ENCODE data around the gene PLXNB2.

The PLXNB2 gene

DNA sequence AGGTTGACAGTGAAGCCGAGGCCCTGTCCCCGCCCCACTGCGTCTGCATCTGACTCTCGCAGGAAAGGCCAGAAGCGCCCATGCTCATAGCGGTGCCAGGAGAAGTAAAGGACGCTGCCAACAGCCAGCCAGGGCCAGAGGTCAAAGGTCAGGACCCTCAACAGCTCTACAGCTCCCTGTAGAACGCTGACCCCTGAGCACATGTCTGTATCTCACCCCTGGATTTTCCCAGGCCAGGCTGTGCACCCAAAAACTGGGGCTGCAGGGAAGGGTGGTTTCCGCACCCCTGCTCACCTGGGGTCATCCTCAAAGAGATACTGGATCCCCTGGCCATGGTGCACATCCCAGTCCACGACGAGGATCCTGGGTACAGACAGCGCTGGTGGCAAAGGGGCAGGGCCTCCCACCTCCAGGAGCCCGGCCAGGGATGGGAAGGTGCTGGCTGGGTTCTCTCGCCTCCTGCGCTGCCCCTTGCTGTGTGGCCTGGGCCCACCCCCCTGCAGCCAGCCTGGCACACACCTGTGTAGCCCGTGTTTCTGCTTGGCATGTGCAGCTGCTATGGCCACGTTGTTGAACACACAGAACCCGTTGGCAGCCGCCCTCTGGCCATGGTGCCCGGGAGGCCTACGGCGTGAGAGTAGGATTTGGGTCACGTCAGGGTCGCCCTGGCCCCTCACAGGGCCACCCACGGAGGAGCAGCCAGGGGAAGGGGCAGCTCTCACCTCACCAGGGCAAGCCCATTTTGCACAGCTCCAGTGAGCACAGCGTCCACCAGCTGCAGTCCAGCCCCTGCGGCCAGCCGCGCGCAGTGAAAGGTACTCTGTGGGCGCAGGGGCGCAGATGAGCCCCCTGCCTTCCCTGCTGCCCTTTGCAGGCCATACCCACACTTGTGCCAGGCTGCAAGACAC is 57.9 kb downstream of the PLXNB2 start:
- DNase-seq, result no peak

DNA sequence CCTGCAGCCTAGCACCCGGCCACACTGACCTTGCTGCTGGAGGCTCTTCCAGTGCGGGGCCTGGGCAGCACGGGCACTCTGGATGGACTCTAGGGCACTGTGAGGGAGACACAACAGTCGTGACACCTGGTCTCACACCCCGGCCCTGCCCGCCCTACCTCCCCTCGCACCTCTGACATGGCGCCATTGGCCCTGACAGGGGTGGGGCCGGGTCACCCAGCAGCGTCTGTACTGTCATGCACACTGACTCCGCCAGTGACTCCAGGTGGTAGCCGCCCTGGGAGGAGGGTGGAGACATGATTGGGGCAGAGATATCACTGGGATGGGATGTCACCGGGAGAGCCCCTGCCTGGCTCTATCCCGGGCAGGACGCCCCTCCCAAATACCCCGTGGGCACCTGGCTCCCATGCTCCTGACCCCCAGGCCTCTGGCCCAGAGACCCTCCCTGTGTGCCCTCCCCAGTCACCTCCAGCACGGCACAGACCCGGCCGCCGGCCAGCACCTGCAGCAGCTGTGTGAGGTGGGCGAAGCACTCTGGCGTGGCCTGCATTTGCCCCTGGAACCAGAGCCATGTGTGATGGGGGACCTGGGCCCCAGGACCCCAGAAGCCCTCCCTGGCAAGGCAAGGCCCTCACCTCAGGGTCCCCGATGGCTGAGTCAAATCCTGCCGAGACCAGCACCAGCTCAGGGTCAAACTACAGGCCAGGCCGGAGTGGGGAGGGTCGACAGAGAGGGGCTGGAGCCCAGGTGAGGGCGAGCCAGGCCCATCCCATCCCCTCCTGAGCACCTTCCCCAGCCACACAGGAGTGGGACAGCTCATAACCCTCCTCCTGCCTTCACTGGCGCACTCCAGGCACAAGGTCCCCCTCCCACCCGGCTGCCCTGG is 59.0 kb downstream of the PLXNB2 start:
- DNase-seq, result no peak

DNA sequence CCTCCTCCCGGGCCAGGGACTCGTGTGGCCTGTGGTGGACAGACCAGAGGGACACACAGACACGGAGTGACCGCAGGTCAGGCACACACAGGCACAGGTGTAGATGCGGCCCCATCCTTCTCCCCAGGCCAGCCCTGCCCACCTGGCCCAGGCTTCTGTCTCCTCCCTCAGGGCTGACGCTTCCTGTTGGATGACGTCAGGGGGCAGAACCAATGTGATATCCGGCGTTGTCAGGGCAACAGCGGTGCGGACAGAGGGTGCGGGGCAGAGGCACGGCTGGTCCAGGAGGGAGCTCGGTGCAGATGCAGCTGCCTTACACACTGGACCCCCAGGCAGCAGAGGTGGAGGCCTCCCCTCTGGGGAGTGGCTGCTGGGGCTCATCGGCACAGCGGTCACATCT is 59.7 kb downstream of the PLXNB2 start:
- peak; percentile 25 for DNase-seq

DNA sequence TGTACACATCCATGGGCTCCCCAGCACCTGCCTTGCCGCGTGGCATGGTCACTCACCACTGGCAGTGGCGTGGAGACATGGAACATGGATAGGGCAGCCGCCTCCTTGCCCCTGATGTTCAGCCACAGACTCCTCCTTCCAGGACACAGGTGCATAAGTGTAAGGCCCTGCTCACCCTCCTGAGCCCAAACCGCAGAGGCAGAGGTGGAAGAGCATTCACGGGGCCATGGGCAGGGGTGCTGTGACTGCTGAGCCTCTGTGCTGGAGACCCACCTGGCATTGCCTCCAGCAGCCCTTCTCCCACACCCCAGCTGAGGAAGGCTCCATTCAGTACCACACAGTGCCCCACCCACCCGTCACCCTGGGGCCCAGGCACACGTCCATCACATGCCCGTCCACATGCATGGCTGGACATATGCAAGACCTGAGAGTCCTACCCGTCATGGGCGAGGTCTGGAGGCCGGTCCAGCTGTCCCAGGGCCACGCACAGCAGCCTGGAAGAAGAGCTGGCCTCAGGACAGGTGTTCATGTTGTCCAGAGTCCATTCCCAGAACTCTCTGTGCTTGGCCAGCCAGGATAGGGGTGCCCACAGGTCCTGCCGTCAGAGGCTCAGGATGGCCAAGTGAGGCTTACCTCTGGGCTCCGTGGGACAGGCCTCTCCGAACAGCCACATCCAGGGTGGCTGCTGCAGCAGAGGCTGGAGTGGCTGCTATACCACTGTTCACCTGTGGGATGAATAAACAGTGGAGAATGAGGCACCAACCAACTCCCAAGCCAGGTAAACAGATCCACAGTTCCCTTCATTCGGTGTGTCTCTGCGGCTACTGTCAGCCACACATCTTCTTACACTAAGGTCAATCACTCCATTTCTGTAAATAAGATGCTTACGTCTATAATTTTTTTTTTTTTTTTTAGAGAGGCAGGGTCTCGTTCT is 60.9 kb downstream of the PLXNB2 start:
- DNase-seq, result no peak

DNA sequence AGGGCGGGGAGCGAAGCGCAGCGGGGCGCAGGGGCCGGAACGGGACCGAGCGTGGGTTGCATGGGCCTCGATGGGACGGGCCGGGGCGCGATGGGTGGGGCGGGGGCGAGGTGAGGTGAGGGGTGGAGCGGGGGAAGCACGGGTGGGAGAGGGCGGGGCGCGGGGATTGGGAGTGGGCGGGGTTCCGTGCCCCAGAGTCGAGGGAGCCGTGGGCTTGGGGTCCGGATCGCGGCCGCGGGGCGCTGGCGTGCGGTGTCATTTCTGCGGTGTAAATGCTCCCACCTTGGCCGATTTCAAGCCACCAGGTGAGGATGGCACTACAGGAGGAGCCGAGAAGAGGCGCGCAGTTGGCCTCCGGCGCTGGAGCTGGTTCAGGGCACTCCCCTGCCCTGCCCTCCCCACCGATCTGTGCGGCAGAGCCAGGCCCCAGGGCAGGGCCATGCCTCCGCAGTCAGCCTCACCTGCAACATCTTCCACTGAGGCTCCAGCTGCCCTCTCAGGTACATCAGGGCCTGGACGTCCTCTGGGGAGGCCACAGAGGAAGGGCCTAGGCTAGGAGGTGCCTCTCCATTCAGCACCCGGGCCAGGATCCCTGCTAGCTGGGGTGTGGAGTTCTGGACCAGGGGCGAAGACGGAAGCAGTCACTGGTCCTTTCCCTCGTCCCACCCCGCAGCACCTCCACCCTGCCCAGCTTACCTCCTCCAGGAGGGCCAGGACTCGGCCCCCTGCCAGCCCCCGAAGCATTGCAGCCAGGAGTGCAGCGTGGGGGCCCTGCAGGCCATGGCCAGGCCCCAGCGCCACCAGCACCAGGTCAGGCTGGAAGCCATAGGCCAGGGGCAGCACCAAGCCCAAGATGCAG is 62.0 kb downstream of the PLXNB2 start:
- DNase-seq, result no peak

DNA sequence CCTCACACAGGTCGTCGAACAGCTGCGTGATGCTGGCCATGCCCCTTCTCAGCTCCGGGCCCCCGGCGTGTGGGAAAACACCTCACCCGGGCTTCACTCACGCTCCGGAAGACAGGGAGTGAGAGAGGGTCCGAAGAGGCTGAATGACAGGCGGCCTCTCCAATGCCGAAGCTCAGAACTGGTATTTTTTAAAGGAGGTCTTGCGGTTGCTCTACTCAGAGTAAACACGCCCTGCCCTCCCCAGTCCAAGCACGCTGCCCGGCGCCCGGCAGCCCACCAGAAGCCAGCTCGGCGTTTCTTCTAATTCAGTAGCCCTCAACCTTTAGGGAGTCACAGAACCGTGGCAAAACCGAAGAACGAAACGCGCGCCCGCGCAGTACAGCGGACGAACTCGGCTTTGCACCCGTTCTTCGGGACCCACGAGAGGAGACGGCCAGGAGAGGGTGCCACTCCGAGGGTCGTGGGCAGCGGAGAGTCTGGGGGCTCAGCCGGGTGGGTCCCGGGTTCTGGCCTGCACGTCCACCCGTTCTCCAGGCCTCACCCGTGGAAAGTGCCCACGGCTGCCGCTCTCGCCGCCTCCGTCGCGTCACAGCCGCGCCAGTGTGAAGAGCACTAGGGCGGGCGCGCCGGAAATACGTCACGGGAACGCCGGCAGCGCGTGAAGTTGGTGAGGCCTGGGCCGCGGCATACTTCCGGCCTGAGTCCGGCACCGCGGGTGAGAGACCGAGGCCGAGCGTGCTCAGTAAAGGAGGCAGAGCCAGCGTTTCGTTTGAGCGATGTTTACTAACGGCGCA is 62.8 kb downstream of the PLXNB2 start, which contains the start of gene TUBGCP6:
Gene TUBGCP6 (minus strand): TSS at position 604 of the 794 bp plus-strand sequence. CDS start 564 bp downstream, at position 40.
- DNase-seq, result peak; percentile 68

DNA sequence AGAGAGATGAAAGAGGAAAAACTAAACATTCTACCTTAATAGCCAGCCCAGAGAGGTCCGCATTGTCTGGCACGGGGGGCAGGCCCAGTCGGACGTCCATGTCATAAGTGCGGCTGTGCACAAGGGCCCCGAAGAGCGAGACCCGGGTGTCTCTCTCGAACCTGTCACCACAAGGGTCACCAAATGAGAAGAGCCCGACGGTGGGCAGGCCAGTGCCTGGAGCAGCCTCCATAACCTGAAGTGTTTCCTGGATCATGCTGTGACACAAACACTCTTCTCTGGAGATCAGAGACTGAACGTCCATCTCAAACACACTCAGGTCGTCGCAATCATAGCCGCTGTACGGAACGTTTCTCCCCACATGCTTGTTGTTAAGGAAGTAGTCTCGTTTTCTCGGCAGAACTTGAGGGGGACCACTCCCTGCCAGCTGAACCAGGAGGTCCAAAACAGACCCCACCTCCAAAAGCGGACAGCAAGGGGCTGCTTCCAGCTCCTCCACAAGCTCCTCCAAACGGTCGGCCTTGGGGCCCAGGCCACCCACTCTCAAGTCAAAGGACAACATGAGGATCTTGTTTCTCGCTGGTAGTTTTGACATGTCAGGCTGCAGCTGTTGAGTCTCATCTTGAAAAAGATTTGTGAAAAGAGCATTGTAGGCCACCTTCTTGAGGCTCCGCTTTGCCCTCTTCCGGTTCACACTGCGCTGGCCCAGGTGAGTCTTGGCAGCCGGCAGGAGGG is 63.6 kb downstream of the PLXNB2 start:
- no peak for DNase-seq

DNA sequence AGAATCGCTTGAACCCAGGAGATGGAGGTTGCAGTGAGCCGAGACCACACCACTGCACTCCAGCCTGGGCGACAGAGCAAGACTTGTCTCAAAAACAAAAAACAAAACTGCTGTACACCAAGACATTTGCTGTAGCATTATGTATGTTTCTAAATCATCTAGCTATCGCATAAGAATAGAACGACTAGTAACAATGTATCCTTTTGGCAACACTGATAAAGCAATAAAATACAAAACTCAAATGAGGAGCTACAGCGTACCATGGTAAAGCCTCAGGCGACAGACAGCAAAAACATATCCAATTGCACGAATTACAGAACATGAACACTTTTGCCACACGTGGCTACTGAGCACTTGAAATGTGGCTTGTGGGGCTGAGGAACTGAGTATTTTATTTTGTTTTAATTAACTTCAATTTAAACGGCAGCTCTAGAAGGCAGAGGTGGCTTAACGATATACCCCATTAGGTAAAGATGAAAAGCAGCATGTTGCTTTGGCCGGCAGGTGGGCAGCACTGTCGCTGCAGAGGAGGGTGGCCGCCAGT is 65.0 kb downstream of the PLXNB2 start:
- DNase-seq, result no peak

DNA sequence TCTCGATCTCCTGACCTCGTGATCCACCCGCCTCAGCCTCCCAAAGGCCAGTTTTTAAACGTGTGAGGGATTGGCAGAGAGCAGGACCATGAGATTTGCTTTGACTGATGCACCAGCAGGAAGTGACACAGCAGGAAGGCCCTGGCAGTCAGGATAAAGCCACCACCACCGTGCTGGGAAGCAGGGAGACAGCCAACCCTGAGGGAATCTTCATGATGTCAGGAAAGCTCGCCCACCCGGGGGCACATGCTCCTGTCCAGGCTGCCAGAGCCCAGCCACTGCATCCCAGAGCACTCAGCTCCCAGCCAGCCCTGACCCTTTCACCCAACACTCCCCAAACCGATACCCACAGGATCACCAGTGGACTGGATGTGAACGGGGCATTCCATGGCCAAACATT is 68.7 kb downstream of the PLXNB2 start:
- DNase-seq, result no peak

DNA sequence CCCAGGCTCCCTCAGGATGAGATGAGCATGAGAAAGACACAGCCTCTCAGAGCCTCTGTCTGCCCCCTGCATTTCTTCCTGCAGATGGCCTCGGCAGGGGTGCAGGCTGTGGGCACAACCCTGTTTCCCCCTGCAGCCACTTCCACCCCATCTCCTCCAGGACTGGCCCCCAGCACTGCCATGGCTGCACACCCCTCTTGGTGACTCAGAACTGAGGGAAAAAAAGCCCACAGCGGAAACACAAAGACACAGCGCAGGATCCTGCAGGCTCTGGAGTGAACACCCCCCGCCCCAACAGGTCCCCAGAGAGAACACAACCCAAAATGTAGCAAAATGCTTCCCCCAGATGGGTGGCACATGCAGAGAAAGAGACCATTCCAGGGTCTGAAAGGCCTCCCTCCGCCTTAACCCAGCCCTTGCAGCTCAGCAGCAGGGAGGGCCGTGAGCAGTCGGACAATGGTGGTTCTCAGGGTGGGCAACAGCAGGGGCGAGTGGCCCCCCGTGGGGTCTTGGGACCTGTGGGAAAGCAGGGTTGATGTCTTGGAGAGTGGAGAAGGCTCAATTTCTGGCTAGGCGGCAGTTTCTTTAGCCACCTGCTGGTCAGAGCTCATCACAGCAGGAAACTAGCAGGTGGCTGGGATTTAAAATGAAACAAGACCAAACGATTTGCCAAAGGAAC is 70.6 kb downstream of the PLXNB2 start:
- DNase-seq, result no peak

DNA sequence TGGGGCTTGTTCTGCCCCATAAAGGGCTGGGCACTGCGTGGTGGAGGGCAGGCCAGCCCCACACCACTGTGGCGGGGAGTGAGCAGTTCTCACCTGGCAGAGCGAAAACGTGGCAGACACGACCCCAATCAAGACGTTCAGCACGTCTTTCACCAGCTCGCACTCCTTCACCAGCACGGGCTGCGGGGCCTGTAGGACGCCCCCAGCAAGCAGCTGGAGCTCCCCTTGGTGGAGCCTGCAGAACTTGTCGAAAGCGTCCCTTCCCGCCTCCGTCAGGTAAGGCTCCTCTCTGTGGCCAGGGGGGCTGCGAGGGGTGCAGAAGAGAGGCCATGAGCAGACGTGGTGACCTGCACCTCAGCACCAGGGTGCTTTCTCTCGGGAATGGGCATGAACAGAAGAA is 74.2 kb downstream of the PLXNB2 start:
- no peak for DNase-seq

DNA sequence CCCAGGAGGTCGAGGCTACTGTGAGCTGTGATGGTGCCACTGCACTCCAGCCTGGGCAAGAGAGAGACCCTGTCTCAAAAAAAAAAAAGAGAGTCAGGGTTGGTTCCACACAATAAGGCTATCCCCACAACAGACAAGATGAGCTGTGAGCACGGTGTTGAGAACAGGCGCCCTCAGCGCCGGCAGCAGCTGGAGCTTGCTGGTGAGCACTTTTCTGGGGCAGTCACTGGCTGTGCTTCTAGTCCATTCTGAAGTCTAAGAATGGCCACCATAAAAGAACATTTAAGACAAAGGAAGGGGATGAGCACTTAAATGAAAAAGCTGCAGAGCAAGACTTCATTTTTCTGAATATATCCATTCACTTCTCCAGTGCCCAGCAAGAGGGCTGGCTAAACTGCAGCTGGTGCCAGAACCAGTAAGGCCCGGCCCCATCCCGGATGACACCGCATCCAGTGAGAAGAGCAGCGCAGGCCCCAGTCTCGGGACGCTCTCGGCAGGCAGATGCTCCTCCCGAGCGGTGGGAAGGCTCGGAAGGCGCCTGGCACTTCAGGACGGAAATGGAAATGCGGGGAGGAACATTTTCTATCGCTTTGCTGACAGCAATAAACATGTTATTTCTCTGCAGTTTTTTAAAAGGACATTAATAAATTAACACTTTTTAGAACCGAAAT is 74.8 kb downstream of the PLXNB2 start:
- no peak for DNase-seq

DNA sequence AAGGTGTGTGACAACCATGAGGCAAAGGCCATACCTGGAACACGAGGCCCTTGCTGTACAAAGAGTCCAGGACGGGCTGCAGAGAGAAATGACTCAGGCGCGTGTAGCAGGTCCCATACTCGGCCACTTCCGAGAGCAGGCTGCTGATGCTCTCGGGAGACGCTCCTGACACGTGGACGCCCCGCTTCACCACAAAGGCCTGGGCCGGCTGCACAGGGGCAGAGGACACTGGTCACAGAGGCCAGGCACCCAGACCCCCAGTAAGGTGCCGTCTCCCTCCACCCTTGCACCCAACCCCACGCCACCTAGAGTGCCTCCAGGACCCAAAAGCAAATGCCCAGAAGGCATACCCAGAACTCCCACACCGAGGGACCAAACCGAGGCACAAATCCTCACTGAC is 78.1 kb downstream of the PLXNB2 start:
- no peak for DNase-seq

DNA sequence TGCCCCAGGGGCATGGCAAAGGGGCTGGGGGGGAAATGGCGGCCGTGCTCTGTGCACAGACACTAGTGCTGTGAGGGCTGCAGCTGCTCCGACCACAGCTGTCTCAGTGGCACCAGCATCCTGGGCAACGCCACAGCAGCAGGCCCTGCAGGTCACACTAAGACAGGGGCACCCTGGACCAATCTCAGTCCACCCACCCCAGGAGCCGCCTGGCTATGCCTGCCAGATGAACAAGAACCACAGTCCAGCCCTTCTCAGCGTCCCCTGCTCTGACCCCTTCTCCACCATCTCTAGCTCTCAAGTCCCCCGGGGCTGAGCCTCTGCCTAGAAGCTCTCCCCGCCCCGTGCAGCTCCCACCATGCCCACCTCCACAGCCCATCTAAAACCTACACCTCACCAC is 79.1 kb downstream of the PLXNB2 start:
- no peak for DNase-seq

DNA sequence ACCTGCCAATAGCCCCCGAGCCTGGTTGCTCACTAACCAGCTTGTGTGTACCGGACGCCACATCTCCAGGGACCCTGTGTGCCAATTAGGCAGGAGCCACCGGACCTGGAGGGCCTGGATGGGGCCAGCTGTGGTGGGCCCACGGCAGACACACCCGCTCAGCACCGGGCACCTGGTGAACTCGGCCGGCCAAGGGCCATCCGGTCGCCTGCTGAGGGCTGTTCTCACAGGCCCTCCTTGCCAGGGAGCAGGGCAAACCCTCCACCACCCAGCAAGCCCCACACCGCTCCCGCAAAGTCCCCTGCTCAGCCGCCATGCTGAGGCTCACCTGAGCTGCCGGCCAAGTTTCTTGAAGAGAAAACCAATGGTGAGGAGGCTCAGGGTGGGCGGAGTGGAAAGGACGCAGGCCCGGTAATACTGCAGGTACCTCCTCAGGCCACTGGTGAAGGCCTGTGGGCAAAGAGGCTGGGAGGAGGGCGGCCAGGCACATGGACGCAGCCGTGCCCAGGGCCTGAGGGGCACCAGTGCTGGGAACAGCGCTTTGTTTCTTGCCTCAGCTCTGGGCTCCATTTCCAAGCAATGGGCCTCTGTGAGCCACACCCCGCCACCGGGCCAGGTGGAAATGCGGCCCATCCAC is 79.7 kb downstream of the PLXNB2 start:
- DNase-seq, result no peak

DNA sequence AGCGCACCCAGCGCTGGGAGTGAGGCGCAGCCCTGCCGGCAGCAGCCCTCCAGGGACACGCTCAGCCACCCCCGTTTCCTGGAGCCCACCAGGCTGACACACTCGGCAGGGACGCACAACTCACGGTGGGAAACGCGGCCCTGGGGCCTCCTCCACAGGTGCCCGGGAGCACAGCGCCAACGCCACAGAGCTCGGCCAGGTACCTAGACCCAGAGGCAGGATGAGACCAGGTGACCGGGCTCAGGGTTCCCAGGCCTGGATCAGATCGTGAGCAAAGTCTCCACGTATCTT is 80.6 kb downstream of the PLXNB2 start:
- DNase-seq, result no peak

DNA sequence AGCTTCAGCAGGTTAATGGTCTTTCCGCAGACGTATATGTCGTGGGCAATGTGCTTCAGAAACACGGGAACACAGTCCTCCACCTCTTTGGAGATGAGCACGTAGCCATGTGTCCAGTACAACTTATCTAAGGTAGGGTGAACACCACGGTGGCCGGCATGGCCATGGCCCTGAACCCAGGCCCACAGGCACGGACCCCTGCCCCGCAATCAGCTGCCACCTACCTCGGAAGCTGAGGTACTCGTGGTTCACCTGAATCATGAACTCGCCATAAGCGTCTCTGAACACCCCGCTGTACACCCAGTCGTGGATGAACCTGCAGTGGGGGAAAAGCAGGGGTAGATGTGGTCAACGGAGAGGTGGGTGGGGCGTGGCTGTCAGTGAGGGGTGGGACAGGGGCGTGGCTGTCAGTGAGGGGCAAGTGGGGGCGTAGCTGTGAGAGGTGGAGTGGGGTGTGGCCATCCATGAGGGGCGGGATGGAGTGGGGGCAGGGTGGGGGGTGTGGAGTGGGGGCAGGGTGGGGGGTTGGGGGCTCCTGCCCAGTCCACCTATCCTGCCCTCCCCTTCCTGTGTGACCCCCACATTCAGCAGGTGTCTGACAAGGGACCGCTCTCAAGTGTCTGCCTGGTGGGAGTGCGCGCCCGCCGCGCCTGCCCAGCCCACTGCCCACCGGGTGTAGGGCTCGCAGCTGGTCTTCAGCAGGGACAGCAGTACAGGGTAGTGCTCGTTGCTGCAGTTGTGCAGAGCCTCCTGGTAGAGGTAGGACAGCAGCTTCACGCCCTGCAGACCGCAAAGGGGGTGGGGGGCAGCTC is 81.2 kb downstream of the PLXNB2 start:
- no peak for DNase-seq
